WTC11 (cell line): Measurements from ENCODE around the gene DNAJB2. TPM values are rescaled to one million over a fixed set of nuclear protein-coding genes. Genes with fewer than 3 reads are reported as not detected.

Experiments used
- ATAC-seq: fragments of 200-7000 bp; cut with Tn5 transposase; 2 replicates; pipeline ENCODE4 v1.10.0; 2021; ENCODE audit warnings: mild to moderate bottlenecking, moderate library complexity
- CTCF ChIA-PET: fragments of 300-600 bp; sonication (Branson Sonifier 250); formaldehyde crosslinking; loops from one replicate; lab custom pipeline; 2021; ENCODE audit warnings: antibody characterized with exemption; lab: Charles Lee
- POLR2A ChIA-PET: fragments of 350-600 bp; sonication (Branson Sonifier 250); formaldehyde crosslinking; loops from one replicate; lab custom pipeline; 2021; ENCODE audit warnings: antibody characterized with exemption; lab: Charles Lee
- DNase-seq: peaks from one replicate; pipeline ENCODE4 v3.0.0; 2021; ENCODE audit warnings: low spot score
- H3K27ac Mint-ChIP-seq: 2 replicates; pipeline ENCODE4 v1.8.0; 2021; ENCODE audit warnings: mixed read lengths
- H3K27me3 Mint-ChIP-seq: 2 replicates; pipeline ENCODE4 v1.8.0; 2021; ENCODE audit warnings: low read depth, mild to moderate bottlenecking, moderate library complexity, mixed read lengths
- H3K36me3 Mint-ChIP-seq: 2 replicates; pipeline ENCODE4 v1.8.0; 2021; ENCODE audit warnings: mixed read lengths
- H3K4me1 Mint-ChIP-seq: 2 replicates; pipeline ENCODE4 v1.8.0; 2022; ENCODE audit warnings: mixed read lengths
- H3K4me3 Mint-ChIP-seq: 2 replicates; pipeline ENCODE4 v1.8.0; 2021; ENCODE audit warnings: mild to moderate bottlenecking, moderate library complexity, mixed read lengths
- H3K9me3 Mint-ChIP-seq: 2 replicates; pipeline ENCODE4 v1.8.0; 2021; ENCODE audit warnings: mixed read lengths
- AR ChIP-seq: fragments of 250-450 bp; sonication (Bioruptor Pico); IDR thresholded peaks from 2 replicates; pipeline ENCODE4 v1.9.0; 2021; ENCODE audit warnings: mild to moderate bottlenecking
- ATF2 ChIP-seq: sonication (generic); formaldehyde crosslinking; IDR thresholded peaks from 2 replicates; pipeline ENCODE4 v1.8.1; 2022; ENCODE audit warnings: low read depth, missing genetic modification reagents, borderline replicate concordance
- CBFB ChIP-seq: sonication (generic); formaldehyde crosslinking; IDR thresholded peaks from 2 replicates; pipeline ENCODE4 v1.8.1; 2022; ENCODE audit warnings: mild to moderate bottlenecking, low read depth, missing genetic modification reagents
- CTCF ChIP-seq: fragments of 200-600 bp; IDR thresholded peaks from 2 replicates; pipeline ENCODE4 v1.8.0; 2022; ENCODE audit warnings: antibody characterized with exemption
- GABPB1 ChIP-seq: sonication (generic); formaldehyde crosslinking; IDR thresholded peaks from 2 replicates; pipeline ENCODE4 v1.8.1; 2023; ENCODE audit warnings: mild to moderate bottlenecking, missing genetic modification reagents
- MAX ChIP-seq: sonication (generic); formaldehyde crosslinking; IDR thresholded peaks from 2 replicates; pipeline ENCODE4 v1.8.0; 2022; ENCODE audit warnings: mild to moderate bottlenecking, missing genetic modification reagents
- MLX ChIP-seq: sonication (generic); formaldehyde crosslinking; IDR thresholded peaks from 2 replicates; pipeline ENCODE4 v1.8.1; 2023; ENCODE audit warnings: mild to moderate bottlenecking, missing genetic modification reagents, moderate library complexity
- NFE2L1 ChIP-seq: sonication (generic); formaldehyde crosslinking; IDR thresholded peaks from 2 replicates; pipeline ENCODE4 v1.8.1; 2023; ENCODE audit warnings: missing genetic modification reagents
- PREB ChIP-seq: sonication (generic); formaldehyde crosslinking; IDR thresholded peaks from 2 replicates; pipeline ENCODE4 v1.8.1; 2022; ENCODE audit warnings: mild to moderate bottlenecking, missing genetic modification reagents, moderate library complexity, borderline replicate concordance
- RELA ChIP-seq: sonication (generic); formaldehyde crosslinking; IDR thresholded peaks from 2 replicates; pipeline ENCODE4 v1.8.1; 2022; ENCODE audit warnings: missing genetic modification reagents, mild to moderate bottlenecking, borderline replicate concordance
- SP1 ChIP-seq: sonication (generic); formaldehyde crosslinking; conservative IDR thresholded peaks from 2 replicates; pipeline ENCODE4 v1.8.1; 2022; ENCODE audit warnings: missing genetic modification reagents
- STAT6 ChIP-seq: sonication (generic); formaldehyde crosslinking; conservative IDR thresholded peaks from 2 replicates; pipeline ENCODE4 v1.8.1; 2023; ENCODE audit warnings: mild to moderate bottlenecking, low read depth, missing genetic modification reagents, moderate library complexity
- TCF7 ChIP-seq: sonication (generic); formaldehyde crosslinking; IDR thresholded peaks from 2 replicates; pipeline ENCODE4 v1.8.0; 2022; ENCODE audit warnings: mild to moderate bottlenecking, low read depth, missing genetic modification reagents, moderate library complexity
- USF2 ChIP-seq: sonication (generic); formaldehyde crosslinking; IDR thresholded peaks from 2 replicates; pipeline ENCODE4 v1.8.1; 2023; ENCODE audit warnings: mild to moderate bottlenecking, missing genetic modification reagents, moderate library complexity
- ZNF121 ChIP-seq: sonication (generic); formaldehyde crosslinking; IDR thresholded peaks from 2 replicates; pipeline ENCODE4 v1.8.0; 2023; ENCODE audit warnings: missing genetic modification reagents
- ZNF317 ChIP-seq: sonication (generic); formaldehyde crosslinking; IDR thresholded peaks from 2 replicates; pipeline ENCODE4 v1.8.1; 2023; ENCODE audit warnings: low read depth, mild to moderate bottlenecking, moderate library complexity, missing genetic modification reagents, borderline replicate concordance
- ZNF423 ChIP-seq: fragments of 250-450 bp; sonication (Bioruptor Pico); IDR thresholded peaks from 2 replicates; pipeline ENCODE4 v2.1.2; 2022; ENCODE audit warnings: mild to moderate bottlenecking, moderate library complexity
- total RNA-seq: library from RNA; stranded (reverse); gene quantifications from 3 replicates; pipeline ENCODE4 v1.2.3, GENCODE V29; 2021

The DNAJB2 gene
- total RNA-seq, 1 experiment from 2014 or later, result 36.1 TPM

- H3K27me3 Mint-ChIP-seq, result peaks cover 6% of the 10 kb centered on the region
- ATAC-seq, result peak; percentile 38
- CTCF ChIA-PET, result interaction anchor here (0.6 to 6.5 kb wide), 22 partner anchors 8 to 277 kb away, joined by 3 to 158 read pairs (median 4); partner anchors contain the start of genes ABCB6, GLB1L, STK16 and TUBA4A
- POLR2A ChIA-PET, result interaction anchor here (0.6 to 3.0 kb wide), 9 partner anchors 17 to 380 kb away, joined by 3 to 21 read pairs (median 4); partner anchors contain the start of genes ABCB6, ANKZF1, ATG9A and GLB1L
- DNase-seq, result no peak
- peak overlapping the region; percentile 82 for H3K27ac Mint-ChIP-seq
- peak overlapping the region; percentile 70 for H3K4me3 Mint-ChIP-seq
- peaks cover 32% of the 10 kb centered on the region for H3K4me1 Mint-ChIP-seq
- no peak for TF ChIP-seq AR (CRISPR knock-in tag)
- no peak for TF ChIP-seq ATF2
- TF ChIP-seq ZNF423 (CRISPR knock-in tag), result no peak
- no peak for TF ChIP-seq MLX
- TF ChIP-seq ZNF121 (CRISPR knock-in tag), result no peak
- TF ChIP-seq STAT6 (CRISPR knock-in tag), result no peak
- no peak for TF ChIP-seq GABPB1
- no peak for TF ChIP-seq TCF7
- no peak for TF ChIP-seq SP1 (CRISPR knock-in tag)
- TF ChIP-seq NFE2L1, result no peak
- no peak for TF ChIP-seq USF2
- no peak for TF ChIP-seq CBFB (CRISPR knock-in tag)
- no peak for TF ChIP-seq CTCF
- TF ChIP-seq RELA (CRISPR knock-in tag), result no peak
- no peak for TF ChIP-seq ZNF317 (CRISPR knock-in tag)
- no peak for TF ChIP-seq MAX (CRISPR knock-in tag)
- no peak for TF ChIP-seq PREB (CRISPR knock-in tag)
- H3K9me3 Mint-ChIP-seq, result no peaks in the 10 kb centered on the region
- peaks cover 5% of the 10 kb centered on the region; the same call in 1 of the 2 replicates for H3K36me3 Mint-ChIP-seq
Measured at GRCh38 chr2:219278655-219279150, 463 bp upstream of the DNAJB2 start.
